Trophoblast cell (in vitro differentiated cells and primary cell): ENCODE data around the gene OGFOD2.
A peak's percentile ranks its signal among the peaks of the same experiment; 100 is the strongest.

Experiments
- DNase-seq, 2 donors: peaks; one replicate each; pipeline ENCODE4 v3.0.0-alpha.2; 2016
- H2AFZ ChIP-seq: 2 replicates; pipeline ENCODE4 v1.6.1; 2013; ENCODE audit warnings: low read length, moderate library complexity, mild to moderate bottlenecking; ENCODE audit not compliant: insufficient read depth, poor library complexity
- H2AK5ac ChIP-seq: 2 replicates; pipeline ENCODE4 v1.6.1; 2013; ENCODE audit warnings: mild to moderate bottlenecking, low read length
- H2BK120ac ChIP-seq: 2 replicates; pipeline ENCODE4 v1.6.1; 2013; ENCODE audit warnings: low read length, mild to moderate bottlenecking, moderate library complexity; ENCODE audit not compliant: insufficient read depth, poor library complexity
- H2BK12ac ChIP-seq: 2 replicates; pipeline ENCODE4 v1.6.1; 2013; ENCODE audit warnings: mild to moderate bottlenecking, low read length, moderate library complexity
- H2BK5ac ChIP-seq: 2 replicates; pipeline ENCODE4 v1.6.1; 2013; ENCODE audit warnings: low read length, low read depth, moderate library complexity, mild to moderate bottlenecking; ENCODE audit not compliant: poor library complexity
- H3K14ac ChIP-seq: 2 replicates; pipeline ENCODE4 v1.6.1; 2013; ENCODE audit warnings: mild to moderate bottlenecking, low read length
- H3K18ac ChIP-seq: 2 replicates; pipeline ENCODE4 v1.6.1; 2013; ENCODE audit warnings: mild to moderate bottlenecking, low read length
- H3K23ac ChIP-seq: 2 replicates; pipeline ENCODE4 v1.6.1; 2013; ENCODE audit warnings: low read length
- H3K27ac ChIP-seq: 2 replicates; pipeline ENCODE4 v1.5.1; 2013; ENCODE audit warnings: low read depth, mild to moderate bottlenecking, inconsistent platforms, low read length, moderate library complexity
- H3K27me3 ChIP-seq: 2 replicates; pipeline ENCODE4 v1.6.1; 2013; ENCODE audit warnings: inconsistent platforms, mild to moderate bottlenecking, low read length, moderate library complexity; ENCODE audit not compliant: insufficient read depth
- H3K36me3 ChIP-seq, 2 experiments: 1 replicate in 1 of 2; 2 replicates in 1 of 2; pipeline ENCODE4 v1.6.1; 2013; ENCODE audit warnings: low read length in 2 of 2, mild to moderate bottlenecking in 2 of 2, moderate library complexity in 1 of 2; ENCODE audit not compliant: insufficient read depth in 2 of 2, control insufficient read depth in 1 of 2
- H3K4ac ChIP-seq: 2 replicates; pipeline ENCODE4 v1.6.1; 2013; ENCODE audit warnings: low read depth, mild to moderate bottlenecking, low read length, moderate library complexity
- H3K4me1 ChIP-seq, 2 experiments: 1 replicate in 1 of 2; 2 replicates in 1 of 2; pipeline ENCODE4 v1.6.1; 2013; ENCODE audit warnings: low read length in 2 of 2, mild to moderate bottlenecking in 2 of 2, moderate library complexity in 1 of 2; ENCODE audit not compliant: insufficient read depth in 2 of 2, control insufficient read depth in 1 of 2
- H3K4me2 ChIP-seq: 2 replicates; pipeline ENCODE4 v1.6.1; 2013; ENCODE audit warnings: inconsistent platforms, mild to moderate bottlenecking, low read length, moderate library complexity
- H3K4me3 ChIP-seq: 2 replicates; pipeline ENCODE4 v1.5.1; 2013; ENCODE audit warnings: mild to moderate bottlenecking, low read depth, low read length, inconsistent platforms
- H3K79me1 ChIP-seq: one replicate; pipeline ENCODE4 v1.6.1; 2013; ENCODE audit warnings: low read length
- H3K79me2 ChIP-seq: 2 replicates; pipeline ENCODE4 v1.6.1; 2013; ENCODE audit warnings: low read length, mild to moderate bottlenecking; ENCODE audit not compliant: control insufficient read depth, insufficient read depth, poor library complexity
- H3K9ac ChIP-seq: 2 replicates; pipeline ENCODE4 v1.6.1; 2013; ENCODE audit warnings: mild to moderate bottlenecking, low read length
- H3K9me3 ChIP-seq: 2 replicates; pipeline ENCODE4 v1.6.1; 2013; ENCODE audit warnings: low read depth, mild to moderate bottlenecking, control low read depth, inconsistent platforms, low read length; ENCODE audit not compliant: insufficient read depth
- H4K12ac ChIP-seq: 2 replicates; pipeline ENCODE4 v1.6.1; 2013; ENCODE audit warnings: low read depth, mild to moderate bottlenecking, low read length, moderate library complexity
- H4K8ac ChIP-seq: 2 replicates; pipeline ENCODE4 v1.6.1; 2013; ENCODE audit warnings: low read depth, mild to moderate bottlenecking, low read length, moderate library complexity
- H4K91ac ChIP-seq: one replicate; pipeline ENCODE4 v1.6.1; 2013; ENCODE audit warnings: low read depth, mild to moderate bottlenecking, low read length, moderate library complexity
- WGBS: extraction: QIAGEN DNeasy Blood & Tissue Kit; methylation state at CpG from one replicate; pipeline ENCODE4 v1.1.7; 2013; ENCODE audit warnings: missing lambda C conversion rate; ENCODE audit not compliant: insufficient read length, insufficient coverage; ENCODE audit errors: extremely low coverage; 5-methylcytosine and 5-hydroxymethylcytosine counted together

Gene OGFOD2

DNA sequence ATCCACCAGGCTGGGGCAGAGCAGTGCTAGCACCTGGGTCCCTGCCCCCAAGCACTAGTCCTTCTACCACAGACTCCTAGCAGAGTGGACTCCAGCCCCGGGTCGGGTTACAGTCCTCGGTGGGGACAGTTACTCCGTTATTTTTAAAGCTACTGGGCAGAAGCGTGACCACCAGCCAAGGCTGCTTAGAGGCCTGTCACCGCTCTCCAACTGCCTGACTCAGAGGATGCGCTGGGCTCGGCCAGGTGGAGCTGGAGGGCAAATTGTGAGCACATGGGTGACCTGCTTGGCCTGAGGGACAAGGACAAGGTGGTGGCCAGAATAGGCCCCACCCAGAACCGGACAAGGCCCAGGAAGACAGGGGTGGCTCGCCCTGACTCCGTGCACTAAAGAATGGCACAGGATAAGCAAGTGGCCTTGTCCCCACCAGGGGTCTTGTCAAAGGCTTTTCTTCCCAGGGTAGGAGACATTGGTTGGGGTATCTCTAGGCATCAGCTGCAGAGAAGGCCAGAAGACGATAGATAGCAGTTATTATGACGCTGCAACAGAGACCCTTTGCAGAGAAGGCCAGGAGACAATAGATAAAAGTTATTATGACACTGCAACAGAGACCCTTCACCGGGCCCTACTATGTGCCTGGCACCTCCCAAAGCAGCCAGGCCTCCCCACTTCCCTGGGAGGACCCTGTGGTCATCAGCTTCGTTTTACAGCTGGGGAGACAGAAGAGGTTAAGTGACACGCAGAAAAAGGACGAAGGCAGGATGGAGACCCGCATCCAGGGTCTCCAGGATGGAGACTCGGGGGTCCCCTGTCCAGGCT lies 10.4 kb upstream of the OGFOD2 start:
- H3K23ac ChIP-seq = no peak overlapping the region
- H3K27ac ChIP-seq = no peak overlapping the region
- no peak overlapping the region for H2BK12ac ChIP-seq
- H4K12ac ChIP-seq = no peak overlapping the region
- H3K4me3 ChIP-seq = no peak overlapping the region
- H2AFZ ChIP-seq = no peak overlapping the region
- H3K4me2 ChIP-seq = no peak overlapping the region
- no peak overlapping the region for H3K14ac ChIP-seq
- peaks cover 5% of the 10 kb centered on the region for H3K79me1 ChIP-seq
- peaks cover 2% of the 10 kb centered on the region for H3K9me3 ChIP-seq
- H3K4ac ChIP-seq = no peak overlapping the region
- H3K18ac ChIP-seq = no peak overlapping the region
- peaks cover 3 to 8% of the 10 kb centered on the region in 2 experiments for H3K4me1 ChIP-seq
- no peak overlapping the region for H4K91ac ChIP-seq
- no peak overlapping the region for H3K9ac ChIP-seq
- peak; percentile 46 to 76 for DNase-seq
- H2BK5ac ChIP-seq = no peak overlapping the region
- no CpG with 5 or more reads among the region's 19 CpGs for WGBS
- H3K79me2 ChIP-seq = no peaks in the 10 kb centered on the region
- H2BK120ac ChIP-seq = no peak overlapping the region
- H3K36me3 ChIP-seq = peaks cover 5% of the 10 kb centered on the region in 2 experiments
- no peak overlapping the region for H4K8ac ChIP-seq
- H2AK5ac ChIP-seq = no peak overlapping the region
- H3K27me3 ChIP-seq = no peaks in the 10 kb centered on the region

GRCh38 chr12:122965321-122965751 lies 9.7 kb upstream of the OGFOD2 start:
- Histone ChIP-seq H3K4me1 (peaks cover 3 to 8% of the 10 kb centered on the region in 2 experiments), H3K36me3 (no peaks in the 10 kb centered on the region), H3K9me3 (no peaks in the 10 kb centered on the region), H3K9ac (no peak overlapping the region), H2BK120ac (no peak overlapping the region), H3K23ac (no peak overlapping the region), H2BK12ac (no peak overlapping the region), H2BK5ac (no peak overlapping the region), H3K4ac (no peak overlapping the region), H4K91ac (no peak overlapping the region), H3K18ac (no peak overlapping the region), H4K8ac (no peak overlapping the region), H4K12ac (no peak overlapping the region), H3K14ac (no peak overlapping the region), H3K27me3 (no peaks in the 10 kb centered on the region), H3K79me1 (peaks cover 5% of the 10 kb centered on the region), H3K4me2 (no peak overlapping the region), H2AFZ (no peak overlapping the region), H3K4me3 (no peak overlapping the region), H3K27ac (no peak overlapping the region), H3K79me2 (no peaks in the 10 kb centered on the region), H2AK5ac (no peak overlapping the region)
- WGBS = no CpG with 5 or more reads among the region's 12 CpGs
- no peak for DNase-seq

DNA sequence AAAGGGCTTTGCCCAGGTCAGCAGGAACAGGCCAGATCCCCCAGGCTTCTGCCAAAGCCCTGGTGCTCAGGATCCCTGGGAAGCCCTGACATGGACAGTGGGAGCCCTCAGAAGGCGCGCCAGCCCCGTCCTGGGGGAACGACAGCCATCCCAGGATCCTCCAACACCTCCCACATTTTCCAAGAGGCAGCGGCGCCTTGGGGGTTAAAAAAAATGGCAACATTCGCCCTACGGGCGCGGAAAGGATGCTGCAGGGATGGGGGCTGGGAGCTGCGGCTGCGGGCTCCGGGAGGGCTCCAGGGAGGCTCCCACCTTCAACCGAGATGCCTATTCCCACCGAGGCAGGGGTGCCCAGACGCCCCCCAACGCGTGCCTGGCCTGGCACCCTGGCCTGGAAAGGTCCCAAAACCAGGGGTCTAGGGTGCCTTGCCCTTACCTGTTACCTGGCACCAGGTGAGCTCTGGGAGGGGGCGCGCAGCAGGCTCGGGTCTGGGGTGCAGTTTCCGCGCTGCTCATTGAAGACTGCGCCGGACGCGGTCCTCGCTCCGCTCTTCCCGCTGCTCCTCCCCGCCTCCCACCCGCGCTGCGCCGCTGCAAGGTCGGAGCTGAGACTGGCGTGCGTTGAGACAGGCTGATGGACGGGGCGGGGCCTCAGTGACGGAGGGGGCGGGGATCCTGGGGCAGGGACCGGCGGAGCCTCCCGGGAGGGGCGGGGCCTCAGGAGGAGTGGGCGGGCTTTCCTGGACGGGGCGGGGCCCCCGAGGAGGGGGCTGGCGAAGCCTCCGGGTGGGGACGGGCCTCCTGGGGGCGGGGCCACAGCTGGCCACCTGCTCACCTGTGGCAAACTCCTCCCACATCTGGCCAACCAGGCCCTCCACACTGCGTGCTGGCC lies 8.9 kb upstream of the OGFOD2 start, which contains the start of gene ABCB9:
Gene ABCB9, minus strand, starts transcription at position 613 of the 892 bp plus-strand sequence. CDS start 6,228 bp downstream, outside the sequence.
- Histone ChIP-seq H4K91ac (no peak within 1 kb of the TSS), H3K18ac (peak within 1 kb of the TSS; percentile 25), H3K4me1 (peaks cover 3 to 8% of the 10 kb centered on the region in 2 experiments), H3K4ac (no peak within 1 kb of the TSS), H4K12ac (no peak within 1 kb of the TSS), H2BK5ac (no peak within 1 kb of the TSS), H3K79me1 (peaks cover 5% of the 10 kb centered on the region), H3K4me2 (peak within 1 kb of the TSS; percentile 76), H2AFZ (peak within 1 kb of the TSS; percentile 77), H3K9me3 (no peaks in the 10 kb centered on the region), H2BK120ac (no peak within 1 kb of the TSS), H3K14ac (peak within 1 kb of the TSS; percentile 45), H3K27me3 (no peaks in the 10 kb centered on the region), H3K79me2 (no peaks in the 10 kb centered on the region), H3K4me3 (peak within 1 kb of the TSS; percentile 64), H3K23ac (no peak within 1 kb of the TSS), H3K9ac (peak within 1 kb of the TSS; percentile 2), H4K8ac (peak within 1 kb of the TSS; percentile 75), H3K27ac (no peak within 1 kb of the TSS), H3K36me3 (no peaks in the 10 kb centered on the region), H2BK12ac (no peak within 1 kb of the TSS), H2AK5ac (peak within 1 kb of the TSS; percentile 65)
- no CpG with 5 or more reads among the region's 55 CpGs for WGBS
- peak; percentile 89 to 93 for DNase-seq

DNA sequence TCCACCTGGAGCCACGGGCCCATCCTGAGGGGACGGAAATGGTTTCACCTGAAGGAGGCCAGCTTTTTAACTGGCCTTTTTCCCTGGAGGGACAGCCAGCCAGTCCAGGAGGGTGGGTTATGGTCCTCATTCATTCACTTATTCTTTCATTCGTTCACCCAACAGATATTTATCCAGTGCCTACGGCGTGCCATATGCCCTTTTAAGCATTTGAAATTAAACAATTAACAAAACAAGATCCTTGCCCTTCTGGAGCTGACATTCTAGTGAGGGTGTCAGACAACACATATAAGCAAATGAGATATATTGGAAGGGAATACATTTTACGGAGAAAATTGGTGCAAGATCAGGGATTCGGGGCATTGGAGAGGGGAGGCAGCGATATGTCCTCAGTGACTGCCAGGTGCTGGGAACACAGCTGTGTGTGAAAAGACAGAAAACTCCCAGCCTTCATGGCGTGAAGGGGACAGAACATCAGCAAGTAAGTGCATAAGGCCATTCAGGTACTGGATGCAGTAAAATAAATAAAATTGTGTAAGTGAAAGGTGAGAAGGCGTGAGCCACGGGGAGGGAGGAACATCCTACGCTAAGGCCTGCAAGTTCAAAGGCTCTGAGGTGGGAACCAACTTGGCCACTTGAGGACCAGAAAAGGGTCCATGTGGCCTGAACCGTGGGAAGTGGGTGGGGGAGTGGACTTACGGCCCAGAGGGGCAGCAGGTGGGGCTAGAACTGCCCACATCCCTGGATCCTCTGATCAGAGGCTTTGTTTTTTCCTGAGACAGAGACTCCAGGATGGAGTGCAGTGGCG lies 8.1 kb upstream of the OGFOD2 start:
- H2AK5ac ChIP-seq = peak overlapping the region; percentile 65
- H3K27ac ChIP-seq = no peak overlapping the region
- no peak overlapping the region for H2AFZ ChIP-seq
- H3K4ac ChIP-seq = no peak overlapping the region
- no peak overlapping the region for H3K14ac ChIP-seq
- H3K4me2 ChIP-seq = no peak overlapping the region
- H3K79me1 ChIP-seq = peaks cover 5% of the 10 kb centered on the region
- H3K4me3 ChIP-seq = no peak overlapping the region
- no peak for DNase-seq
- H3K9me3 ChIP-seq = no peaks in the 10 kb centered on the region
- no peaks in the 10 kb centered on the region for H3K36me3 ChIP-seq
- H3K27me3 ChIP-seq = no peaks in the 10 kb centered on the region
- no peaks in the 10 kb centered on the region for H3K79me2 ChIP-seq
- H4K8ac ChIP-seq = no peak overlapping the region
- H2BK5ac ChIP-seq = no peak overlapping the region
- peaks cover 3 to 8% of the 10 kb centered on the region in 2 experiments for H3K4me1 ChIP-seq
- H4K91ac ChIP-seq = no peak overlapping the region
- no peak overlapping the region for H3K9ac ChIP-seq
- no CpG with 5 or more reads among the region's 15 CpGs for WGBS
- H3K23ac ChIP-seq = no peak overlapping the region
- no peak overlapping the region for H4K12ac ChIP-seq
- no peak overlapping the region for H3K18ac ChIP-seq
- H2BK12ac ChIP-seq = no peak overlapping the region
- no peak overlapping the region for H2BK120ac ChIP-seq
